OCI-LY7 (cell line): ENCODE results near the gene SOWAHD. TPM values are rescaled to one million over a fixed set of nuclear protein-coding genes. Genes with fewer than 3 reads are reported as not detected.
"Not testable (repeated sequence)": the region's sequence is repeated elsewhere in the genome, so short reads cannot be mapped to it uniquely, and the experiment has no call there.

Experiments used
- BruUV-seq: library from RNA; stranded (reverse); fragments of 400-500 nt; replicated peaks from 2 replicates; lab custom pipeline; 2021; lab: Mats Ljungman, UMichigan
- CTCF ChIA-PET: fragments of 300-600 bp; sonication (Branson Sonifier 250); formaldehyde crosslinking; loops from one replicate; lab custom pipeline; 2022; ENCODE audit warnings: antibody characterized with exemption; ENCODE audit not compliant: unreplicated experiment; lab: Charles Lee
- POLR2A ChIA-PET: fragments of 300-600 bp; sonication (Branson Sonifier 250); formaldehyde crosslinking; loops from one replicate; lab custom pipeline; 2022; ENCODE audit warnings: antibody characterized with exemption; lab: Charles Lee
- DNase-seq: peaks from one replicate; pipeline ENCODE4 v3.0.0-alpha.2; 2015; ENCODE audit warnings: low spot score
- H2AFZ ChIP-seq: fragments of 200-600 bp; sonication (generic), shearing (Covaris generic); 2 replicates; pipeline ENCODE4 v1.6.1; 2014; ENCODE audit warnings: mild to moderate bottlenecking, antibody characterized with exemption, low read length, moderate library complexity
- H3K27ac ChIP-seq: fragments of 200-600 bp; sonication (generic); 2 replicates; pipeline ENCODE4 v1.5.1; 2014; ENCODE audit warnings: mixed run types, low read depth, mild to moderate bottlenecking, moderate library complexity, low read length, inconsistent platforms; ENCODE audit not compliant: poor library complexity, severe bottlenecking
- H3K36me3 ChIP-seq: fragments of 200-600 bp; sonication (generic); 2 replicates; pipeline ENCODE4 v1.6.1; 2014; ENCODE audit warnings: mild to moderate bottlenecking, antibody characterized with exemption, low read length, moderate library complexity, mixed read lengths; ENCODE audit not compliant: insufficient read depth
- H3K4me1 ChIP-seq: fragments of 200-600 bp; sonication (generic); 2 replicates; pipeline ENCODE4 v1.5.1; 2014; ENCODE audit warnings: mild to moderate bottlenecking, low read length; ENCODE audit not compliant: insufficient read depth, poor library complexity, severe bottlenecking
- H3K4me2 ChIP-seq: fragments of 200-600 bp; sonication (generic); 2 replicates; pipeline ENCODE4 v1.6.1; 2014; ENCODE audit warnings: mild to moderate bottlenecking, low read length
- H3K4me3 ChIP-seq: fragments of 200-600 bp; sonication (generic); 2 replicates; pipeline ENCODE4 v1.5.1; 2014; ENCODE audit warnings: mild to moderate bottlenecking, low read depth, low read length; ENCODE audit not compliant: poor library complexity, severe bottlenecking
- H3K79me2 ChIP-seq: fragments of 200-600 bp; sonication (generic); 2 replicates; pipeline ENCODE4 v1.6.1; 2016; ENCODE audit warnings: low read depth, mild to moderate bottlenecking, low read length, moderate library complexity, mixed read lengths; ENCODE audit not compliant: insufficient read depth
- H3K9me2 ChIP-seq: fragments of 200-600 bp; sonication (generic); 2 replicates; pipeline ENCODE4 v1.6.1; 2016; ENCODE audit warnings: mild to moderate bottlenecking, low read length, mixed read lengths; ENCODE audit not compliant: insufficient read depth
- H3K9me3 ChIP-seq: fragments of 200-600 bp; sonication (generic); 2 replicates; pipeline ENCODE4 v1.6.1; 2014; ENCODE audit warnings: mild to moderate bottlenecking, mixed run types, low read length, mixed read lengths
- H4K20me1 ChIP-seq: fragments of 200-600 bp; sonication (generic); 2 replicates; pipeline ENCODE4 v1.6.1; 2014; ENCODE audit warnings: mild to moderate bottlenecking, antibody characterized with exemption, low read length, moderate library complexity, mixed read lengths; ENCODE audit not compliant: insufficient read depth
- EZH2phosphoT487 ChIP-seq: fragments of 200-600 bp; sonication (generic); IDR thresholded peaks from 2 replicates; pipeline ENCODE4 v1.6.1; 2018; ENCODE audit warnings: low read depth, borderline replicate concordance, mild to moderate bottlenecking, mixed run types, antibody characterized with exemption, low read length, moderate library complexity, mixed read lengths
- intact Hi-C: fragments of 100-400 bp; cut with micrococcal nuclease; formaldehyde crosslinking; loops from one replicate; pipeline ENCODE4 v1.10.0; 2022; ENCODE audit not compliant: unreplicated experiment
- total RNA-seq, 2 experiments: library from RNA; depleted of rRNA in 1 of 2; stranded (reverse); fragments of >200 nt in 1 of 2; shearing (Covaris generic) in 1 of 2; gene quantifications; 2 replicates each; pipeline ENCODE4 v1.2.3, GENCODE V29; 2014 to 2022
- TF ChIP-seq, protein P1 (sequence below): fragments of 200-600 bp; sonication (generic); conservative IDR thresholded peaks from 2 replicates; pipeline ENCODE4 v1.5.1; 2014; ENCODE audit warnings: mild to moderate bottlenecking, antibody characterized with exemption, low read length, moderate library complexity, mixed read lengths

The SOWAHD gene
- total RNA-seq, 2 experiments from 2014 or later: 0.29 TPM; not detected in 1

DNA sequence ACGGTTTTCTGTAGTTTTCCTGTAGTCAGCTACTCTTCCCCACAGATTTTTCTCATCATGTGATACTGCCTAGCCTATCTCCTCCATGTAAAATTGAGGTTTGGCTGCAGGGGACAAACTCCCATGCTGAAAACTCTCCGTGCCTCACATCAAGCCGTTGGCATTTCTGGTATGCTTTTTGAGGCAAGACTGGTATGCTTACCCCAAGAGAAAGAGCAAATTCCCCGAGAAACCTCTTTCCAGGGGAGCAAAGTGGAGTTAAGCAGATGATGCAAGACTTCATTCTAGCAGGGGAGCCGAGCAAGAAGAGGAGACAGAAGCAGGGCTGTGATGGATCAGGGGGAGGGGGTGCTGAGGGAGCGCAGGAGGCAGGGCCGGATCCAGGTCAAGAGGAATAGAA is 4.8 kb downstream of the SOWAHD start:
- POLR2A ChIA-PET: no interaction called here

GRCh38 chrX:119763836-119764387 is 5.5 kb downstream of the SOWAHD start:
- Histone ChIP-seq H3K27ac (no peak overlapping the region), H3K4me3 (no peak overlapping the region), H3K4me2 (peak overlapping the region; percentile 26; the same call in 1 of the 2 replicates), H2AFZ (no peak overlapping the region), H4K20me1 (no peaks in the 10 kb centered on the region), H3K9me2 (no peaks in the 10 kb centered on the region), H3K4me1 (peaks cover 33% of the 10 kb centered on the region), H3K36me3 (no peaks in the 10 kb centered on the region), H3K9me3 (no peaks in the 10 kb centered on the region), H3K79me2 (no peaks in the 10 kb centered on the region)
- ChIA-PET CTCF (interaction anchor here (1.0 kb wide), 1 partner anchor 158 kb away, joined by 3 read pairs; the partner anchor contains the start of gene NKRF), POLR2A (interaction anchor here (0.6 to 1.0 kb wide), 2 partner anchors 8 to 169 kb away, joined by 3 to 4 read pairs; no protein-coding TSS in a partner anchor)
- no TSS peak for BruUV-seq
- intact Hi-C loops: no loop called here
- DNase-seq: no peak
- TF ChIP-seq, protein P1, sequence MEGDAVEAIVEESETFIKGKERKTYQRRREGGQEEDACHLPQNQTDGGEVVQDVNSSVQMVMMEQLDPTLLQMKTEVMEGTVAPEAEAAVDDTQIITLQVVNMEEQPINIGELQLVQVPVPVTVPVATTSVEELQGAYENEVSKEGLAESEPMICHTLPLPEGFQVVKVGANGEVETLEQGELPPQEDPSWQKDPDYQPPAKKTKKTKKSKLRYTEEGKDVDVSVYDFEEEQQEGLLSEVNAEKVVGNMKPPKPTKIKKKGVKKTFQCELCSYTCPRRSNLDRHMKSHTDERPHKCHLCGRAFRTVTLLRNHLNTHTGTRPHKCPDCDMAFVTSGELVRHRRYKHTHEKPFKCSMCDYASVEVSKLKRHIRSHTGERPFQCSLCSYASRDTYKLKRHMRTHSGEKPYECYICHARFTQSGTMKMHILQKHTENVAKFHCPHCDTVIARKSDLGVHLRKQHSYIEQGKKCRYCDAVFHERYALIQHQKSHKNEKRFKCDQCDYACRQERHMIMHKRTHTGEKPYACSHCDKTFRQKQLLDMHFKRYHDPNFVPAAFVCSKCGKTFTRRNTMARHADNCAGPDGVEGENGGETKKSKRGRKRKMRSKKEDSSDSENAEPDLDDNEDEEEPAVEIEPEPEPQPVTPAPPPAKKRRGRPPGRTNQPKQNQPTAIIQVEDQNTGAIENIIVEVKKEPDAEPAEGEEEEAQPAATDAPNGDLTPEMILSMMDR: no peak
- no peak for TF ChIP-seq EZH2phosphoT487

More for the DNA sequence above, 4.8 kb downstream of the SOWAHD start:
- Histone ChIP-seq H3K4me3 (no peak overlapping the region), H3K9me3 (no peaks in the 10 kb centered on the region), H3K4me2 (no peak overlapping the region), H4K20me1 (no peaks in the 10 kb centered on the region), H2AFZ (no peak overlapping the region), H3K27ac (no peak overlapping the region), H3K9me2 (no peaks in the 10 kb centered on the region), H3K36me3 (no peaks in the 10 kb centered on the region), H3K79me2 (no peaks in the 10 kb centered on the region), H3K4me1 (peaks cover 41% of the 10 kb centered on the region)
- no peak for DNase-seq
- no TSS peak for BruUV-seq
- TF ChIP-seq EZH2phosphoT487: no peak
- CTCF ChIA-PET: no interaction called here
- intact Hi-C loops: no loop called here

- BruUV-seq, H3K36me3 ChIP-seq, H3K4me2 ChIP-seq, DNase-seq, H3K4me3 ChIP-seq, CTCF ChIA-PET, H3K4me1 ChIP-seq, H4K20me1 ChIP-seq, H3K79me2 ChIP-seq, H3K9me2 ChIP-seq, H3K9me3 ChIP-seq, POLR2A ChIA-PET, intact Hi-C loops, H2AFZ ChIP-seq, H3K27ac ChIP-seq: not testable (repeated sequence)
Observed at GRCh38 chrX:119768436-119768835, 10.0 kb downstream of the SOWAHD start.

- H3K9me3 ChIP-seq, H3K4me2 ChIP-seq, POLR2A ChIA-PET, H3K27ac ChIP-seq, H3K4me3 ChIP-seq, intact Hi-C loops, DNase-seq, CTCF ChIA-PET, H4K20me1 ChIP-seq, H3K4me1 ChIP-seq, H3K79me2 ChIP-seq, BruUV-seq, H2AFZ ChIP-seq, H3K36me3 ChIP-seq, H3K9me2 ChIP-seq: not testable (repeated sequence)
Observed at GRCh38 chrX:119769388-119769787, 11.0 kb downstream of the SOWAHD start.
